ENCODE measurements around the gene FRG2.
"Not testable (repeated sequence)": the region's sequence is repeated elsewhere in the genome, so short reads cannot be mapped to it uniquely, and the experiment has no call there.

Gene FRG2

GRCh38 chr4:190015538-190016368 is 11.3 kb downstream of the FRG2 start:
- no peak for DNase-seq

GRCh38 chr4:190014771-190015537 is 12.1 kb downstream of the FRG2 start:
- no peak for DNase-seq

GRCh38 chr4:189989941-189990340 is 37.1 kb downstream of the FRG2 start:
- DNase-seq: not testable (repeated sequence)

GRCh38 chr4:189988877-189989431 is 38.1 kb downstream of the FRG2 start:
- no peak for DNase-seq

- not testable (repeated sequence) for DNase-seq
Measured at GRCh38 chr4:189985651-189986243, 41.3 kb downstream of the FRG2 start.

GRCh38 chr4:189984661-189985060 is 42.4 kb downstream of the FRG2 start:
- not testable (repeated sequence) for DNase-seq

- not testable (repeated sequence) for DNase-seq
Measured at GRCh38 chr4:189983916-189984526, 43.0 kb downstream of the FRG2 start.

- DNase-seq: no peak
Measured at GRCh38 chr4:189981970-189982369, 45.1 kb downstream of the FRG2 start.

GRCh38 chr4:189980292-189980691 is 46.8 kb downstream of the FRG2 start:
- not testable (repeated sequence) for DNase-seq

GRCh38 chr4:189979196-189980047 is 47.6 kb downstream of the FRG2 start:
- DNase-seq: no peak
